Hematopoietic multipotent progenitor cell treated with erythropoietin and hydrocortisone succinate and interleukin-3 and kit ligand, for 4 days (in vitro differentiated cells): ENCODE data around the gene MACROD2.
"Not testable (repeated sequence)": the region's sequence is repeated elsewhere in the genome, so short reads cannot be mapped to it uniquely, and the experiment has no call there.

Experiments
- DNase-seq: peaks from one replicate; pipeline ENCODE4 v3.0.0-alpha.2; 2015

The MACROD2 gene

GRCh38 chr20:15342991-15343523 is 1347.7 kb downstream of the MACROD2 start:
- no peak for DNase-seq

DNA sequence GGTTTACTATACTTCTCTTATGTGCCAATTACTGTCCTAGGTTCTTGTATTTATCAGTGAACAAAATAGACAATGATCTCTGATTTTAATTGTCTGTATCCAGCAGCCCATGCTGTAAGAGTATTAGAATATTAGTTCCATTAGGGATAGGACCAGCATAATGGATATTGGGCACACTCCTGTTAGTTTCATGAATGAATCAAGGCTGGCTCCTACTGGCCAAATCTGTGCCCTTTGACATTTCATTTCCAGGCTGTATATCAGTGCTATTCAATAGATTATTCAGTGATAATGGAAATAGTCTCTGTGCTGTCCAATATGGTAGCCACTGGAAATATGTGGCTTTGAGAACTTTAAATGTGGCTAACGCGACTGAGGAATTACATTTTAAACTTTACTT is 1350.0 kb downstream of the MACROD2 start:
- DNase-seq = no peak

DNA sequence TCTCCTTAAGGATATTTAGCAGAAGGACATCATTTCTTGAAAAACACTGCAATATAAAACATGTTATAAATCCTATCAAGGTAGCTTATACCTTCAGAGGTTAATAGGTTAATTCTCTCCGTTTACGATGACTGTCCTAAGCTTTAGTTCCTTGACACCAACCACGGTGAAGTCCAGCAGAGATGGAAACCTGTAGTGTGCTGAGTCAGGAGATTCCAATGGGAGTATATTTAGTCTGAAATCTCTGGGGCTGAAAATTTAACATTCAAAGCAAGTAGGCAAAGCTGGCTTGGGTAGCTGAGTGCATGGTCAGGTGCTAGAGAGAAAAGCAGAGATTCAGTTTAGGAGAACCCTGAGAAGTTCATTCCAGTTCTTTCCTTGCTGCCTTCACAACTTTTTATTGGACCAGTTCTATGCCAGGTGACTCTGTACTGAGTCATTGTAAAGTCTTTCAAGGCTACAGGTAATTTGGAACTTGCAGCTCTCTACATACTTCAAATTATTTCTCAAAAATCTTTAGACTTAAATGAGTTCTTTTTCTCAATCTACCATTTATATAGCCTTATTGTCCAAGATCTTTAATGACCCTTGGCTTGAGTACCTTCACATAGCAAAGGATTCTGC is 1351.5 kb downstream of the MACROD2 start:
- no peak for DNase-seq

DNA sequence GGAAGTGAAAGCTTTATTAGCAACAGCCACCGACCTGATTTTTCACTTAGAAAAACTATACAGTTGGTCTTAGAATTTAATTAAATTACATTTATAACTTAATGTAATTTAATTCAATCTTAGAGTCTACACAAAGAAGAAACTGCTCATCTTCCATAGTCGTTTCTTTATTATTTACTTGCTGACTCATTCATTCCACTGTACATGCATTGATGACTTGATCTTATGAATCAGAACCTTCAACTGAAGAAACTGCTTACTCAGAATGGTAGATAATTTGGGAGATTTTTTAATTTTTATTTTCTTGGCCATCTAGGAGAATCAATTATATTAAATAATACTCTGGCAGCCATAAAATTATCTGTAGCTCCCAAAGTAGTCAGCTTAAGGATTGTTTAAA is 1363.7 kb downstream of the MACROD2 start:
- no peak for DNase-seq

GRCh38 chr20:15362849-15363248 is 1367.5 kb downstream of the MACROD2 start:
- no peak for DNase-seq

DNA sequence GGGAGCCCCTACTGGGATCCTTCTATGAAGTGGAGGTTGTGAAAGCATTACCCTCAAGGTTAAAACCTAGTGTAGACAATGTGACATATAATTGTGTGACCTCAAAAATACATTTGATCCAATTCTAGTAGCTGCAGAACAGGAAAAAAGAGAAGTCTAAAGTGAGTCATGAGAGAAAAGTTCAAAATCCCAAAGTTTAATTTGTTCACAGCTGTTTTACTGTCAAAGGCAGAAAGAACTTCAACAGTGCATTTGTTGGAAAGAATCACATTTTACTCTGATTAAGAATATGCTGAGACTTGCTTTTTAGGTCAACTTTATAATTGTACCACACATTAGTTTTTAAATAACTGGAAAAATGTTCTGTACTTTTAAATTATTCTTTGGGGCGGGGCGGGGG is 1369.5 kb downstream of the MACROD2 start:
- DNase-seq = no peak

GRCh38 chr20:15370370-15370769 is 1375.1 kb downstream of the MACROD2 start:
- no peak for DNase-seq

DNA sequence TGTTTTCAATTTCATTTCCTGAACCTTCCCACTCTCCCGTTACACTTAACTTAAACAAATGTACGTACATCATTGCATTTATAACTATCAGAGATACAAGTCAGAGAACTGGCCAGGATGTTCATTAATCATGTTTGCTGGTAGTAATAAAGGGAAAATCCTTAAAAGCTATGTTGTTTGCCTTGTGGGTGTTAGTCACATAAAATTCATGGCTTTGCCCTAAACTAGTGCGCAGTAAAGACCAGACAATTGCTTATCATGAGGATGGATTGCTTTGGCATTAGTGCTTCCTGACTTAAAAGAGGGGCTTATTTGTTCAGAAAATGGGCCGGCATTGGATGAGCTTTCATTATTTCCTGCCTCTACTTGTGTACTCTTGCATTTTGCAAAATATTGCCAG is 1379.4 kb downstream of the MACROD2 start:
- DNase-seq = no peak

DNA sequence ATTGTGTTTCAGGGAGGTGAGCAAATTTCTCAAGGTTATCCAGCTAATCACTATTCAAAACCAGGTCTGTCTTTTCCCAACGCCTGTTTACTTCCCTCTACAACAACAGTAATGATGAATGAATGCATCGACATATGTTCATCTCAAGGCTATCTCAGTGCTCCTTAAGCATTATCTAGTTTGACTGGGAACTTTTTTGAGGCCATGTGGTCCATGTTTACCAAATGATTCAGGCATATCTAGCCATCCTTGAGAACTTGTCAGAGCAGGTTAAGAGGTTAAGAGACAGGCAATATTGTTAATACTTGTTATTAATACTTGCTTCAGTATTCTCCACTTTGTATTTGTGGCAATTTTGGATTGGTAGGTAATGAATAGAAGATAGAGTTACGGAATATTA is 1380.5 kb downstream of the MACROD2 start:
- DNase-seq = no peak

DNA sequence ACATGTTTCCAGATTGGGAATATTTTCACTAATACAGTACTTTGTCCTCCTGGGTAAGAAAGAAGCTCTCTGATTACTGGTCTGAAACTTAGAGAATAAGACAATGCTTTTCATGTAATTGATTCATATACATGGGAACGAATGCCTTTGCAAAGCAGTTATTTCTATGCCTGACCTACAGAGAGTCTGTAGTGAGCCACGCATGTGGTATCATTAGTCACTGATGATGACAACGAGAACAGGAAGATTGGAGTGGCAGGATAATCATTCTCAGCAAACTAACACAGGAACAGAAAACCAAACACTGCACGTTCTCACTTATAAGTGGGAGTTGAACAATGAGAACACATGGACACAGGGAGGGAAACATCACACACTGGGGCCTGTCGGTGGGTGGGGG is 1382.3 kb downstream of the MACROD2 start:
- DNase-seq = not testable (repeated sequence)

GRCh38 chr20:15378151-15378550 is 1382.8 kb downstream of the MACROD2 start:
- peak; percentile 0 for DNase-seq

GRCh38 chr20:15379681-15380296 is 1384.5 kb downstream of the MACROD2 start:
- DNase-seq = no peak

- no peak for DNase-seq
Measured at GRCh38 chr20:15380770-15381169, 1385.5 kb downstream of the MACROD2 start.

- no peak for DNase-seq
Measured at GRCh38 chr20:15387228-15387627, 1391.9 kb downstream of the MACROD2 start.

- no peak for DNase-seq
Measured at GRCh38 chr20:15395457-15395856, 1400.1 kb downstream of the MACROD2 start.

DNA sequence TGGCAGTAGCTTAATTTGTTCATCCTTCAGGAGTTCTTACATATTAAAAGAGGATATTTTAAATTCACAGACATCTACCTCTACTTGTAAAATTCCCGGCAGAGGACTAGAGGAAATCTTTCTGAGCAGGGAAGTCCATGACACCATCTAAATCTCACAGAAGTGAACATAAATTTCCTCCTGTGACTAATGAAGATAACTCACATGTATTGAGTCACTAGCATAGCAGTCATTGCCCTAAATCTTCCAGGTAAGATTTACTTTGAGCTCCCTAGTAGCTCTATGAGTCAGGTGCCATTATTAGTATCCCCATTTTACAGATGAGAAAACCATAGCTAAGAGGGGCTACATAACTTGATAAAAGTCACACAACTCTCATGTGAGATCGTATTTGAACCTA is 1400.7 kb downstream of the MACROD2 start:
- DNase-seq = no peak

- no peak for DNase-seq
Measured at GRCh38 chr20:15396900-15397299, 1401.6 kb downstream of the MACROD2 start.

DNA sequence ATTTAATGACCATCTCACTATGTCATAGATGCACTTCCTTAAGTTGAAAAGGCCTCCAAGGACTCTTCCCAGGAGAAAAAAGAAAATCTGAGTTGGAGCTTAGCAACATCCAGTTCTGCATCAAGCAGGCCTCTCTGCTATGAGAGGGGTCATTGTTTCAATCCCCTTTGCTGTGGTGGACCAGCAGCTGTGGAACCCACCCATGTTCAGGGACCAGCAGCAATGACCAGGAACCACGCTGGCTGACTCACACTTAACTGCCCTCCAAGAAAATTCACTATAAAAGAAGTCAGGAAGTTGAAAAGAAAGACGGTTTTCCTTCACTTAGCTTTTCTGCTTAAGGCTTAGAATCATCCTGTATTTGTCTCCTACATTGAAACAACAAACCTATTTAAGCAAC is 1404.5 kb downstream of the MACROD2 start:
- DNase-seq = no peak

DNA sequence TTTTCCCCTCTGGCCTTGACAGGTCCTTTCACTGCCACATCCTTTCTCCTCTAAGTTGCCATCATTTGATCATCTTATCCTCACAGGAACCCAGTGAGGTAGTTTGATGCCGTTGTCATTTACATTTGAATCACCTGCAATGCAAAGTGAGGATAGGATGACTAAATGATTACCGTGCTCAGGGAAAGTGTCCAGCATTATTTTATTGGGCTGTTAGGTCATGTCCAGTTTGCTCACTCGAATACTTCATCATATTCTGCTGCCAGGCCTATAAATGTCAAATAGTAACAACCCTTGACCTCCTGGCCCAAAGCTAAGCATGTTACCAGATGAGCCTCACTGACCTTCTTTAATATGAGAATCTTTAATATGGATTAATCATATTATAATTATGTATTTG is 1410.8 kb downstream of the MACROD2 start:
- no peak for DNase-seq

GRCh38 chr20:15411781-15412180 is 1416.5 kb downstream of the MACROD2 start:
- DNase-seq = no peak

- no peak for DNase-seq
Measured at GRCh38 chr20:15415908-15416307, 1420.6 kb downstream of the MACROD2 start.

GRCh38 chr20:15419856-15420255 is 1424.5 kb downstream of the MACROD2 start:
- DNase-seq = no peak

DNA sequence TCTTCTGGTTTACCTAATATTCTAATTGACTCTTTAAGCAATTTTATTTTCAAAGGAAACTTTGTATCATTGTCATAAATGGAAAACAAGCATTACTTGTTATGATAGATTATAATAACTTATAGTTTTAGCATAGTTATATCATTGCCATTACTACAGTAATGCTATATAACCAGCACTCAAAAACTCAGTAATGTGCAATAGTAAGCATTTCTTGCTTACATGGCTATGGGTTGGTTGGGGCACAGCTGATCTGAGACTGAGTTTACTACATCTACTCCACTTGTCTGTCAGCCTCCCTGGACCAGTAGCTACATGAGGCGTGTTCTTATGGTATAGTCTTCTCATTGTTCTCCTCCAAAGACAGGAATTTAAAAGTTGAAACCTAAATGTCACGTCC is 1427.7 kb downstream of the MACROD2 start:
- DNase-seq = no peak

DNA sequence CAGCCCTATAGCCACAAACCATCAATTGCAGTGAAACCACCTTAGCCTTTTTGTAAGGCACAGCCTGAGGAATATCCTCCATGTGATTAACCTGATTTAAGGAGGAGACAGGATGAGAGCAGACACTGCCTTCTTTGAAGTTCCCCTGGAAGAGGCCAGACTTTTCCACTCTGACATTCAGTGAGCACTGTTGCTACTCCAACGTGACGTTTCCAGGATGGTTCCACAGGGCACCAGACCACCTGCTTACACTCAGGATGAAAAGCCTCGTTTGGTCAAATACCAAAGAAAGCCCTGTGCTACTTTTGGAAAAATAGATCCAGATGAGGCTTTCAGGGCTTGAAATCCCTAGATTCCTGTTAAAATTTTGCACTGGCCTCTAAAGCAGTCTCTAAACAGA is 1444.2 kb downstream of the MACROD2 start:
- DNase-seq = no peak
